Forelimb muscle (tissue), 1 donor: Measurements from ENCODE around the gene CAPNS2. TPM values are rescaled to one million over a fixed set of nuclear protein-coding genes. Genes with fewer than 3 reads are reported as not detected.
A peak's percentile ranks its signal among the peaks of the same experiment; 100 is the strongest.

Source experiments
- DNase-seq: peaks from one replicate; pipeline ENCODE4 v3.0.0-alpha.2; 2013; ENCODE audit warnings: low read depth
- polyA plus RNA-seq: library from polyadenylated mRNA; unstranded; fragments of 120-200 nt; gene quantifications from one replicate; pipeline ENCODE4 v1.2.1, GENCODE V29; 2013; ENCODE audit not compliant: insufficient read length

CAPNS2 gene
- polyA plus RNA-seq: 0.18 TPM

- DNase-seq: no peak
Observed at GRCh38 chr16:55566432-55567175, at the start of gene CAPNS2. TSS of gene CAPNS2 (plus strand) at chr16:55566684. CDS start at chr16:55566757, 73 bp downstream.

- no peak for DNase-seq
Observed at GRCh38 chr16:55521792-55522191, 44.7 kb upstream of the CAPNS2 start.

- DNase-seq: no peak
Observed at GRCh38 chr16:55526441-55526840, 40.0 kb upstream of the CAPNS2 start.

- DNase-seq: no peak
Observed at GRCh38 chr16:55527885-55528284, 38.6 kb upstream of the CAPNS2 start.

DNA sequence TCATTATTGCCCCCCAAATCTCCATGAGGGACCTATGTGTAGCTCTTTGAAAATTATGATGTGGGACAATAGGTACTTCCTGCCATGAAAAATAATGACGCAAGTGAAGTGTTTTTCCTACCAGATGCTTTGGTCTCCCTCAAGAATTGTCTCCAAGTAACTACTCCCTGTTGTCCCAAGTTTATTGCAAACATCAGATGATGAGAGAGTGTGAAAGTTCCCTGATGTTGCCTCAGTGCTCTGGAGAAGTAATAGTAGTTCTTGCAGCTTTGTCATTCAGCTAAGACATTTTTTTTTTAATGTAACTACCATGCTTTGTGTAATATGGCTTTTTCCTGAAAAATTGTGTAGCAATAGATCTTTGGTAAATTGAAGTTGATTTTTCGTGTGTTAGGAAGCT is 37.5 kb upstream of the CAPNS2 start:
- DNase-seq: peak; percentile 77

DNA sequence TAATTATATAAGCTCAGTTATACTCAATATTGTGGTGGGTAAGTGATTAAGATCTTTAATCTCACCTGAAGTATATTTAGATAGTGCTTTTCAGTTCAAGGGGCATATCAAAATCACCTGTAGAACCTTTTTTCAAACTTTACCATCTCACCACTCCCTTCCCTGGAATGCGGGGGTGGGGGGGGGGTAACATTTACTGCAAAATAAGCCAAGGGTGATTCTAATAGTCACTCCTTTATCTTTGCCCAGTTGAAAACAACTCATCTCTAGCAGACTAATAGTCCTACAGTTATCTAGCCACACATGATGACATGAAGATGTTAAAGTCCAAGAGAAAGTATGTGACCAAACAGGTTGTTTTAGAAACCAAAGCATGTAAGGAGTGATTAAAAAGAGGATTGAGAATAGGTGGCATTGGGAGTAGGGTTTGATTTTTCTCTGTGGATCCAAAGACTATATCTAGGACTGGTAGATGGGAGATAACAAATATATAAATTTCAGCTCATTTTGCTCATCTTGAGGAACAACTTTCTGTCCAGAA is 36.1 kb upstream of the CAPNS2 start:
- no peak for DNase-seq

DNA sequence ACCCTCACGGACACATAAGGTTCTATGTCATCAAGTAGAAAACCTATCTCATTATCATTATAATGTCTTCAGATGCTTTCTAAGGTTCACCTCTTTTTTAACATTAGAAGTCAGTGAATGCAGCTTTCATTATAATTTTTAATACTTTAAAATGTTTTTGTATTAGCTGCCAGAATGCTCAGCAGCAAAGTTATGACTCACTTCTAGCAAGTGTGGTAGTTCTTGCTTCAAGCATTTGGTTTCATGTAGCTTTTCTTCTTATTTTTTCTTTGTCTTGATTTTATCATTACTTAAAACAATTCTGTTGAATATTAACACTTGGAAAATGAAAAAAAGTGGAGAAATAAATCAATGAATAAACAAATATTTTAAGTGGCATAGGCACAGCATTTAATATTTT is 34.3 kb upstream of the CAPNS2 start:
- no peak for DNase-seq

DNA sequence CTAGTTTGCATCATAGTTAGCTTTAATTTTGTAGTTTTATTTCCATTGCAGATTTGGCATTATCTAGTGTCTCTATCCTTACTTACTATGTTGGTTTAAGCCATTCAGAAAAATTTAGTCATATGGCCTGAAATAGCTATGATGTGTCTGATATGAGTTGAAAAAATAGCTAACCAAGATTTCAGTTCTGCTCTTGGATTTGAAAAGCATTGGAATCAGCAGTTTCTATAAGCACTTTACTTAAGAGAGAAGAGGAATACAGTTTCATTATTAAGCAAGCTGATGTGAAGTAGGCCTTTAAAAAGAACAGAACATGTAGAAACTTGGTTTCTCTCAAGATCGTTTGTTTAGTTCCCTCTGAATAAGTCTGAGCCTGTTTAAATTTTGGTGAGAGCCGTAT is 31.7 kb upstream of the CAPNS2 start:
- DNase-seq: no peak

DNA sequence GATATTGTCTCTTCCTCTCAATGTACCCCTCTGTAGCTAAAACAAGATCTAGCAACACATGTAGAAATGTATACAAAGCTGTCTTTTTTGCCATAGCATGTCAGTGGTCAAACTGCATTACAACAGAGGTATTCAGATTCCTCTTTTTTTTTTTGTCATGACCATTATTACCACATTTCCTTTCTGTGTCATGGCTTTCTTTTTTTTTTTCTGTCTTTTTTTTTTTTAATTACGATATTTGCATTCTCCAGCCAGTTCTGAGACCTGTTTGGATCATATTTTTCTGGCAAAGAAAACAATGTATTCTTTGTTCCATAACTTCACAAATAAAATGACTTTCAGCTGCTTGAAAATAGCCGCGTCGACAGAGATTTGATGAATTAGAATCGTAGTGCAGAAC is 27.4 kb upstream of the CAPNS2 start:
- DNase-seq: no peak

- DNase-seq: peak; percentile 60
Observed at GRCh38 chr16:55539488-55539887, 27.0 kb upstream of the CAPNS2 start.

DNA sequence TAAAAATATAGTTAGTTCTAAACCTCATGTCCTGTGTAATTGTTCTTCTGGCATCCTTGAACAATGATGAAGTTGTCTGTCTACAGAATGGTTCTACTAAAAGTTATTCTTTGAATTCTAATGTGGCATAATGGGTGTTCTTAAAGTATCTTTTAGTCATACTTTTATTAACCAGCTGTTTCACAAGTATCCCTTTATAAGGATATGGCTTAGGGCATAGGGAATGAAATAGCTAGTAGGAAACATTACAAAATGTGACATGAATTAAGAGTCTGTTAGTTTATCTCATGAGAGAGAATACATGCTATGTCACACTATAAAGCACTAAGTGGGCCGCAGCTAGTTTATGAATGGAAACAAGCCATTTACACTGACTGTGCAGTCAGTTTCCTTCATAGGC is 26.3 kb upstream of the CAPNS2 start:
- DNase-seq: no peak

DNA sequence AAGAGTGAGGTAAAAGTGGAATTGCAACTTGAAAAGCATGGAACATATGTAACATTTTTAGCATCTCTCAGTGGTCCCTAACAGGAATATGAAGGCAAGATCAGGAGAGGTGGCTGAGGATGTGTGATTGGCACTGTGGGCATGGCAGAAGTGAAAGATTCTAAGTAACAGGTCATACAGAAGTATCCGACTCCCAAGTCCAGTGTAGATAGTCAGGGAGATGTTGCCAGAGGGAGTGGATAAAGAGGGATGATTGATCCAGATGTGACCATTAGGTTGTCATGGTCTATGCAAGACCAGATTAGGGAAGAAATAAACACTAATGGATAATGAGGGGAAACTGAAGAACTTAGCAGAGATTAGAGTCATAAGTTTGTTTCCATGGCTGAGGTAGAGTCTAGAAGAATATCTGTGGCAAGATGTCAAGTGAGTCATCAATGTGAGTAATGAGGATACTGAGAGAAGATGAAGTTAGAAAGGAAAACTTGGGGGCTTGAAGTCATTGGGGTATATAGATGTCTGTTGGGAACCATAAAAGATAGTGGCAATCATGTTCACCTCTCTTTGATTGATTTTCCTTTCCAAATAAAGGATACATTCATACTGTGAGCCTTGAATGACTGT is 23.9 kb upstream of the CAPNS2 start:
- no peak for DNase-seq

GRCh38 chr16:55543472-55543871 is 23.0 kb upstream of the CAPNS2 start:
- DNase-seq: no peak

DNA sequence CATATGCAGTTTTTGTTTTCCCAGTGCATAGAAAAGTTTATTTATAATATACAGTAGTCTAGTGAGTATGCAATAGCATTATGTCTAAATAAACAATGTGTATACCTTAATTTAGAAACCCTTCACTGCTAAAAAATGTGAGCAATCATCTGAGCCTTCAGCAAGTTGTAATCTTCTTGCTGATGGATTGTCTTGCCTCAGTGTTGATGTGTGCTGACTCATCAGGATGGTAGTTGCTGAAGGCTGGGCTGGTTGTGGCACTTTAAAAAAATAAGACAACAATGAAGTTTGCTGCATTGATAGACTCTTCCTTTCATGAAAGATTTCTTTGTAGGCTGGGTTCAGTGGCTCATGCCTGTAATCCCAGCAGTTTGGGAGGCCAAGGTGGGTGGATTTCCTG is 13.9 kb upstream of the CAPNS2 start:
- DNase-seq: no peak

DNA sequence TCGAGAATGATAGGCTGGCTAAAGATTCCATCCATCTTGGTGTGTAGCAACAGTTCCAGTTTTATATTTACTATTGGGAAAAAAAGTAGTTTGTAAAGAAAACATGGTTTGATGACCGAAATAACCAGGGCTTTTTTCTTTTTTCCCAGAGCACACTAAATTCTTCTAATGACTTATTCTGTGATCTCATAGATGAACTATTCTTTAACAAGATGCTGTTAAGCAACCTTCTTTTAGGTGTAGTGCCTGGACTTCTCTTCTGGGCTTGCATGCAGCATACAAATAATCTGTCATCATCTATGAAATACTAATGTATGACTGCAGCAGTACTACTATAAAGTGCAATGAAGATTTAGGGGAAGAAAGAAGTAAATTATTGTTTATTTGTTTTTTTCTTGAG is 11.0 kb upstream of the CAPNS2 start:
- no peak for DNase-seq

DNA sequence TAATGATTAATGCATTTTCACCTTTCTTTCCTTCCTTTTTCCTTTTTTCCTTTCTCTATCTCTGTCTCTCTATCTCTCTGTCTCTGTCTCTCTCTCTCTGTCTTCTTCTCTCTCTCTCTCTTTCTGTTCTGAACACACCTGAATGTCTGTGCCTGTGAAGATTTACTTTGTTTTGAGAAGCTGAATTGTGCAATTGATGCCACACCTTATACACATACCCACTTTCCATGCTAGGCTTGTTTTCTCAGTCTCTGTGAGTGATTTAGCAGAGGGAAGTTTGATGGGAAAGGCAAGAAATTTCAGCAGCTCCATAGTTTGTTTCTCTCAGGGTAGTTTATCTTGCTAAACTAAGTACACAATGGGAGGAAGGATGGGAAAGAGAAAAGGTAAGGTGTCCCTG is 9.3 kb upstream of the CAPNS2 start:
- DNase-seq: no peak

- DNase-seq: no peak
Observed at GRCh38 chr16:55559233-55559632, 7.3 kb upstream of the CAPNS2 start.

GRCh38 chr16:55559933-55560516 is 6.5 kb upstream of the CAPNS2 start:
- DNase-seq: no peak

DNA sequence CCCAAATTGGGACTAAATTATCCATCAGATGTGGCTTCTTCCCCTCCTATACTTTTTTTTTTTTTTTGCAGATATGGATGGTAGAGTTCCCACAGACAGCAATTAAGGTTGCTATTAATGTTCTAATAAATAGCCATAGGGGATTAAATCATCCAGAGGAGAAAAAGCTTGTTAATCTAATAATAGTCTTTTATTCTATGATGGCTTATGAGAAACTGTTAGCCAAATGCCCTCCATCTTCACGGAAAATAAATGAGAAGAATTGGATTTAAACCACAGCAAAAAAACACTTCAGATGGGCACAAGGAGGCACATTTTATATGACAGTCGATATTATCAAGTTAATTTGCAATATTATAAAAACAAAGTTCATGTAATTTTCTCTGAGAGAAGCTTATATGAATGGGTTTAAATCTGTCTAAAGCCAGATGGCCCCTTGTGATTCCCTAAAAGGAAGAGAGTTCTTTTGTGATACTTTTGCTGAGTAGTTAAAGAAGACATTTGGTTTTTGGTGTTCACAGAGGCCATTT is 5.1 kb upstream of the CAPNS2 start:
- no peak for DNase-seq

- no peak for DNase-seq
Observed at GRCh38 chr16:55562936-55563335, 3.5 kb upstream of the CAPNS2 start.

DNA sequence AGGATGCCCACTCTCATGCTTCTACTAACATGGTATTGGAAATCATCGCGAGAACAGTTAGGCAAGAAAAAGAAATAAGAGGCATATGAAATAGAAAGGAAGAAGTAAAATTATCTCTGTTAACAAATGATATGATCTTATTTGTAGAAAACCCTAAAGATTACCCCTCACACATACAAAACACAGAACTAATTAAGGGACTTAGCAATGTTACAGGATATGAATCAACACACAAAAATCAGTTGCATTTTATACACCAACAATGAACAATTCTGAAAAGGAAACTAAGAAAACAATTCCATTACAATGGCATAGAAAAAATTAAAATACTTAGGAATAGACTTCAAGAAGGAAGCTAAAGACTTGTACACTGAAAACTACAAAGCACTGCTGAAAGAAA is 2.7 kb upstream of the CAPNS2 start:
- no peak for DNase-seq

DNA sequence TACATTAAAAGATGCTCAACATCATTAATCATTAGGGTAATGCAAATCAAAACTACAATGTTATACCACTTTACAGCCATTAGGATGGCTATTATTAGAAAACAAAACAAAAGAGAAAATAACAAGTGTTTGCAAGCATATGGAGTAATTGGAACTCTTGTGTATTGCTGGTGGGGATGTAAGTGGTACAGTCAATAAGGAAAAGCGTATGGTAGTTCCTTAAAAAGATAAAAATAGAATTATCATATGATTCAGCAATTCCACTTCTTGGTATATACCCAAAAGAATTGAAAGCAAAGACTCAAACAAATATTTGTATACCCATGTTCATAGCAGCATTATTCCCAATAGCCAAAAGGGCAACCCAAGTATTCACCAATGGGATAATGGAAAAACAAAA is 1.4 kb upstream of the CAPNS2 start:
- no peak for DNase-seq

DNA sequence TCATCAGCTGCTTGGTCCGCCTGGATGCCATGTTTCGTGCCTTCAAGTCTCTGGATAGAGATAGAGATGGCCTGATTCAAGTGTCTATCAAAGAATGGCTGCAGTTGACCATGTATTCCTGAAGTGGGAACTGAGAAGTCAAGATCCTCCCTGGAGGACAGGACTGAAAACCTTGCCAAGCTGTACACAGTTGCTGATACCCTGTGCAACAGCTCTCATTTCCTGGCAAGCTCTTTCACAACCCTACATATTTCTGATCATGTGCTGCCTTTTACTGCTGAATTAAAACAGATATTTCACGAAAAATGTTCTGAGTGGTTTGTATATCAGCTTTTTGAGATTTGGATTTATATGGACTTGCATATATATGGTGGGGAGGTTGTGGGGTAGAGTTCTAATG is 898 bp downstream of the CAPNS2 start:
- DNase-seq: no peak
